Measurements from ENCODE around the gene ABCC11. TPM values are rescaled to one million over a fixed set of nuclear protein-coding genes. Genes with fewer than 3 reads are reported as not detected.

Gene ABCC11
- total and polyA plus RNA-seq, 2 of the 13 experiments (the other 11 are each of a cell fraction or from before 2014, with no cell fraction given) = 1.0 to 1.4 TPM

GRCh38 chr16:48236286-48236685, 11.1 kb downstream of the ABCC11 start (continued):
- no peak for TF ChIP-seq ZNF609 (CRISPR knock-in tag; IDR thresholded peaks at IDR 0.05; ENCODE audit: borderline replicate concordance)
- no peak for TF ChIP-seq ZNF557 (CRISPR knock-in tag; IDR thresholded peaks at IDR 0.05)
- TF ChIP-seq ZSCAN9 (CRISPR knock-in tag; IDR thresholded peaks at IDR 0.05; ENCODE audit: borderline replicate concordance) = no peak
- peak; percentile 61; the same call in 1 of the 2 replicates for TF ChIP-seq FOXA3 (CRISPR knock-in tag; IDR thresholded peaks at IDR 0.05)
- no peak for TF ChIP-seq GLMP (CRISPR knock-in tag; IDR thresholded peaks at IDR 0.05; ENCODE audit: borderline replicate concordance)
- TF ChIP-seq ZNF839 (CRISPR knock-in tag; IDR thresholded peaks at IDR 0.05; ENCODE audit: borderline replicate concordance) = no peak
- no peak for TF ChIP-seq NR0B2 (CRISPR knock-in tag; IDR thresholded peaks at IDR 0.05)
- no peak for TF ChIP-seq CENPT (CRISPR knock-in tag; IDR thresholded peaks at IDR 0.05; ENCODE audit: low read depth)
- no peak for TF ChIP-seq SMAD1 (CRISPR knock-in tag; IDR thresholded peaks at IDR 0.05; ENCODE audit: borderline replicate concordance, low read depth)
- no peak for TF ChIP-seq NR2F1 (CRISPR knock-in tag; IDR thresholded peaks at IDR 0.05)
- TF ChIP-seq MAFK (conservative IDR thresholded peaks at IDR 0.05 in 1 of 2, IDR thresholded peaks at IDR 0.05 in 1 of 2; ENCODE audit: low read length in 2 of 2) = no peak
- TF ChIP-seq PAWR (CRISPR knock-in tag; IDR thresholded peaks at IDR 0.05; ENCODE audit: borderline replicate concordance) = no peak
- no peak for TF ChIP-seq HNF4G (IDR thresholded peaks at IDR 0.05; ENCODE audit: borderline replicate concordance, low read depth, low read length)
- no peak for TF ChIP-seq HNF4G (CRISPR knock-in tag; IDR thresholded peaks at IDR 0.05; ENCODE audit: borderline replicate concordance, low read depth)
- TF ChIP-seq TCF7L2 (IDR thresholded peaks at IDR 0.05; ENCODE audit: low read depth, low read length) = no peak
- no peak for TF ChIP-seq ZNF3 (CRISPR knock-in tag; IDR thresholded peaks at IDR 0.05)
- no peak for TF ChIP-seq ZNF556 (CRISPR knock-in tag; IDR thresholded peaks at IDR 0.05; ENCODE audit: borderline replicate concordance)
- TF ChIP-seq ZKSCAN8 (CRISPR knock-in tag; IDR thresholded peaks at IDR 0.05; ENCODE audit: borderline replicate concordance) = no peak
- TF ChIP-seq CCAR2 (optimal IDR thresholded peaks at IDR 0.05; ENCODE audit: low read depth, low read length) = no peak
- peak; percentile 55; the same call in 1 of the 2 replicates for TF ChIP-seq GATAD2A (CRISPR knock-in tag; IDR thresholded peaks at IDR 0.05)
- TF ChIP-seq ELK4 (CRISPR knock-in tag; IDR thresholded peaks at IDR 0.05; ENCODE audit: borderline replicate concordance) = no peak
- TF ChIP-seq RXRA (CRISPR knock-in tag; IDR thresholded peaks at IDR 0.05) = no peak
- TF ChIP-seq CHD4 (IDR thresholded peaks at IDR 0.05; ENCODE audit: borderline replicate concordance, low read length) = no peak
- no peak for TF ChIP-seq ZFP62 (CRISPR knock-in tag; IDR thresholded peaks at IDR 0.05)
- no peak for TF ChIP-seq SMAD3 (CRISPR knock-in tag; IDR thresholded peaks at IDR 0.05)

Data from HepG2 (cell line).